GM15510 (cell line): Measurements from ENCODE around the gene NUS1.

ENCODE experiments used
- POLR2A ChIP-seq: IDR thresholded peaks from 3 replicates; pipeline ENCODE4 v1.6.1; 2011; ENCODE audit warnings: borderline replicate concordance; ENCODE audit not compliant: insufficient read length; ENCODE audit errors: extremely low read depth

NUS1 gene

DNA sequence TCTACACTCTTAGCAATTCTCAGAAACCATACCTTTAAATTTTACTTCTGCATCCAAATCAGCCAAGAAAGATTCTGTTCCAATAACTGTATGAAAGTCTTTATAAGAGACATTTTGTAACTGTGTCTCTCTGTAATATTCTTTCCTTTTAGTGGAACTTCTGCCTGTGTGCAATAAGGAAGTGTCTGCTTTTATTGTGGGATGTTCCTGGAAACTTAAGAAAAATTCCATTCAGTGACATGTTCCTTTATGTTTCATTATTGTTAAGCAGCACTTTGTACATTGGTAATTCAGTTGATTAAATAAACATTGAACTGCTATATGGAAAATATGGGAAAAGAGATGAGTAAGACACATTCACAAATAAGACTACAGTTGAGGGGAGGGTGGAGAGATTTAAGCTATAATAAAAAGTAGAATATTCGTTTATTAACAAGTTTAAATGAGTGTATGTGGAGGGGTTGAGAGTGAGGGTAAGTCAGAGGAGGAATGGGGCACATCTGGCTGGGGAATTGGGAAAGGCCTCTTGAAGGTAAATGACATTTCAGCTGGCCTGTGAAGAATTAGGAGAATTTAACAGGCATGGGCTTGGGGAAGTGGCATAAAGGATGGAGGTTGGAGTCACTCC lies 11.9 kb downstream of the NUS1 start:
- TF ChIP-seq POLR2A = no peak

DNA sequence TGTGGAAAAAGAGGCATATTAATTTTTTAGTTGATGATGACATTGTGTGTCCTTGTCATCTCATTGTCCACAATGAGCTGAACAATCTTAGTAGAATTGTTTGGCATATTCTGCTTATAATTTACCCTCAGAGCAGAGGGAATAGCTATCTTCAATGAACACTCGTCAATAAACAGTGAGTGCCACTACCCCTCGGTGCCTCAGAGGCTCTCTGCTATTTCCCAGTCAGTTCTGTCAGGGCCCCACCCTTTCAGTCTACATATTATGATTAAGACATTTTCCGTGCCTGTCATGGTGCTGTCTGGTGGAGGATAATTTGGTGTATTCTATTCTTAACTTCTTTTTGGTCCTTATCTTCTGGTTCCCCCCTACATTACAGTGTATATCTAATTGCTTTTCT lies 31.2 kb downstream of the NUS1 start:
- no peak for TF ChIP-seq POLR2A

DNA sequence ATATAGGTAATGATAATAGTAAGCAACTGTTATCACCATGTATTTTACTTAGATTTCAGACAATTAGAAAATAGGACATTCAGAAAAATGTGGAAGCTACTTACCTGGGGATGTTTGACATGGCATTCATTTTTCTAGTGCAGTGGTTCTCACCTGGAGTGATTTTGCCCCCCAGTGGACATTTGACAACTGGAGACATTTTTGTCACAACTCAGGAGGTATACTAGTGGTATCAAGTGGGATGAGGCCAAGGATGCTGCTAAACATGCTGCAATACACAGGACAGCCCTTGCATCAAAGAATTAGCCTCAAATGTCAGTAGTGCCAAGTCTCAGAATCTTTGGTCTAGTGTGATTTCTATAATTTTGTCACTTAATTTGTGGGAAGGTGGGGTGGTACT lies 36.1 kb downstream of the NUS1 start:
- TF ChIP-seq POLR2A = no peak

DNA sequence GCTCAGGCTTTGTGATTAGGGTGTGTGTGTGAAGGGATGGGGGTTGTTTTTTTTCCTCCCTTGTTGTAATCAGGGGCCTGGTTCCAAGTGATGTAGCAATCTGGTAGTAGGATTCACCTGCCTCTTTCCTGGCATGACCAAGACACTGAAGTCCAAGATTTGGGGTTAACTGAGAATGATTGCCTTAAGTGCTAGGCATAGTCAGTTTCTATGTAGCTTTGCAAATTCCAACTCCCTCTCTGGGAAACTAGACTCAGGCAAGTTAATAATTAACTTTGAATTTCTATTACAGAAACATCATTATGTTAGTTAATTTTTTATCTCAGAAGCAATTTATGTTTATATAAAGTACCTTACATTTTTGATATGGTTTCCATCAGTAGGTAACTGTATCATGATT lies 43.6 kb downstream of the NUS1 start:
- no peak for TF ChIP-seq POLR2A

DNA sequence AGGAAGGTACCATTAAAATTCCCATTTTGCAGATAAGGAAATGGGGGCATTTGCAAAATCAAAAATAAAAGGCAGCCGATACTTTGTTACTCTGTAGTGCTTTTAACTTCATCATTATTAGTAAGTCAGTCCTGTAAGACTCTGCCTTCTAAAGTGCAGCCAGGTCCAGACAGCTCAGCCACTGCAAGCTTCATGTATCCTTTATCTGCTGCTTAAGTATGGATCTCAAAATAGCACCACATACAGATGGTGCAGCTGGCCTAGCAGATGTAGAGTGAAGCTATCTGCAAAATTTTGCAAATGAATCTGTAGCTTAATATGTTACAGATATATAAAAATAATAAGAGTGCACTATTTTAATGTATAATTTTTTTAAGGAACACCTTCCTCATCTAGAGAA lies 53.4 kb downstream of the NUS1 start:
- TF ChIP-seq POLR2A = no peak

DNA sequence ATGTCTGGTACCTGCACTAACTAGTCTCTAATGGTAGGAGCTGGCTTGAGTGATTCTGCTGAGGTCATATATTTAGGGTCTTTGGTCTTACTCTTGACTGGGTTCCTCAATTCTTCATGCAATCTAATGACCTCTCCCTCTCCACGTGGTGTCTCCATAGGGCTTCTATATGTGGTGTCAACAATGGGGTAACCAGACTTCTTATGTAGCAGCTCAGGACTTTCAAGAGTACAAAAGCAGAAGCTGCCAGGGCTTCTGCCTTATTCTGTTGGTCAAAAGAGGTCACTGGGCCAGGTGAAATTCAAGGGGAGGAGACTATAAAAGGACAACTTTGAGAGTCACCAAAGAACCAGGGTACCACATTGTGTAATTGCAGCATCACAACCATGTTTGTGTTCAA lies 54.3 kb downstream of the NUS1 start:
- no peak for TF ChIP-seq POLR2A

DNA sequence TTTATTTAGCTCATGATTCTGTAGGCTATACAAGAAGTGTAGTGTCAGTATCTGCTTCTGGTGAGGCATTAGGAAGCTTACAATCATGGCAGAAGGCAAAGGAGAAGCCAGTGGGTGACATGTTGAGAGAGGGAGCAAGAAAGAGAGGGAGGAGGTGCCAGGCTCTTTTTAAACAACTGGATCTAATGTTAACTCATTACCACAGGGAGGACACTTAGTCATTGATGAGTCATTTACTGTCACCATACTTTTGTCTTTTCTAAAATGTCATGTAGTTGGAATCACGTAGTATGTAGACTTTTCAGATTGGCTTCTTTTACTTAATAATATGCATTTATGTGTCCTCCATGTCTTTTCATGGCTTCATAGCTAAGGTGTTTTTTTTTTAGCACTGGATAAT lies 58.1 kb downstream of the NUS1 start:
- no peak for TF ChIP-seq POLR2A

DNA sequence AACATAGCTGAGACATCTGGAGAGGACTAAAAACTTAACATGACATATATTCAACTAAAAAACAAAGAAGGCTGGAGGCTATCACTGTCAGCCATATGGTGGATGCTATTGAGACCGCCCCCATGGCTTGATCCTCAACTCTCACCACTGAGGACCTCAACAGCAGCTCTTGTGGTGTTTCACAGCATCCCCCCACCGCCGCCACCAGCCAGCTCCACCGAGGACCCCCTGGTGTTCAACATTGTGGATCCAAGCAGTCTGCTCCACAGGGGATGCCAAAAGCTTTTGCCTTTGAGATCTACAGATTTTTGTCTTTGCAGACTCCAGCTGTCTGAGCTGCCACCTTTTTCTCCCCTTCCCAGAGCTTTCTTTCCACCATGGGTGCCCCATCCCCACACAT lies 64.6 kb downstream of the NUS1 start:
- TF ChIP-seq POLR2A = no peak

DNA sequence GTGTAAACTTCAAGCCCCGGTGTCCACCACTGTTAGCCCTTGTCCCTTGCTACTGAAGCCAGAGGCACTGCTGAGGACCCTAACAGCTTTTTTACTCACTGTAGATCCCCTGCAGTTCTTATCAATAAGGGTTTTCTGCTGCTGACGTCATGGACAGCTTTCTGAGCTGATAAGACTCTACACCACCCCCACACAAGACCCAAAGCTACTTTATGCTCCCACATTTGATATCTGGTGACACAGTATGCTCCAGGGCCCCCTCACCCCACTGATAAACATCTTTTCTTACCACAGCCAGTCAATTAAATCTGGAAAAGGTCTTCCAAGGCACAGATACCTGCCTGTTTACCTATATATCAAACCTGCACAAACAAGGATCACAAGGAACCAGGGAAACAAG lies 65.3 kb downstream of the NUS1 start:
- no peak for TF ChIP-seq POLR2A
